DND-41 (cell line): Measurements from ENCODE around the gene LFNG.

Source experiments
- EZH2 ChIP-seq: IDR thresholded peaks from 3 replicates; pipeline ENCODE4 v1.6.1; 2012; ENCODE audit warnings: borderline replicate concordance, low read depth, mild to moderate bottlenecking, moderate library complexity, low read length, inconsistent platforms; ENCODE audit not compliant: severe bottlenecking
- TF ChIP-seq, protein P1 (sequence below): IDR thresholded peaks from 2 replicates; pipeline ENCODE4 v1.5.1; 2012; ENCODE audit warnings: borderline replicate concordance, low read length, moderate library complexity, mild to moderate bottlenecking; ENCODE audit not compliant: poor library complexity, severe bottlenecking; ENCODE audit errors: extremely low read depth

DNA sequence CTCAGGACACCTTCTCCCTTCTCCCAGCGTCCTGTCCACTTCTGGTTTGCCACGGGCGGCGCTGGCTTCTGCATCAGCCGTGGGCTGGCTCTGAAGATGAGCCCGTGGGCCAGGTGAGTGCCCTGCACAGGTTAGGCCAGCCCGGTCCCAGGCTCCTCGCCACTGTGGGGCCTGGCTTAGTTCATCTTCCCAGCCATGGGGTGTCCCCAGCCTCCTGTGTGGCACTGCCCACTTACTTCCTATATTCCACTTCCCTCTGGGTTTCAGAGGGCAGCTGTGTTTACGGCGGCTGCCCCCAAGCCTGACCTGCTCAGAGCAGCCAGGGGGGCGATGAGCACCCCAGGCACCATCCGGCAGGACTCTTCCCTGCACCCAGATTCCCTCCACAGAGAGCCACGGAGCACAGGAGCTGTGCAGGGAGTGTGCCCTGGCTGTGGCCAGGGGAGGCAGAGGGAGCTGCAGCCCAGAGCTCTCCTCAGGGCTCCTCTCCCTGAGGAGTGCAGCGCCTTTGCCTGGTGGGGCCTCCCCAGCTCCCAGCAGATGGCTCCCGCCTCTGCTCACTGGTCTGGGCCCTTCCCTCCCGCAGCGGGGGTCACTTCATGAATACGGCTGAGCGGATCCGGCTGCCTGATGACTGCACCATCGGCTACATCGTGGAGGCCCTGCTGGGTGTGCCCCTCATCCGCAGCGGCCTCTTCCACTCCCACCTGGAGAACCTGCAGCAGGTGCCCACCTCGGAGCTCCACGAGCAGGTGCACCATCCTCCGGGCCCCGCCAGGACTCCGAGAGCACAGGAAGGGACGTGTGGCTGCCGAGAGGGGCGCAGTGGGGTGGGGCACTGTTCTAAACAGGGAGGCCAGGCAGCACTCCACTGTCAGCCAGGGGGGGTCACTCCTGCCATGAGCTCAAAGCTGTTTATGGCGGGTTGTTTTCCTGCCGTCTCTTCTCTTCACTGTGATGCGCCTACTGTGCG, 6.4 kb downstream of the LFNG start:
- TF ChIP-seq, protein P1, sequence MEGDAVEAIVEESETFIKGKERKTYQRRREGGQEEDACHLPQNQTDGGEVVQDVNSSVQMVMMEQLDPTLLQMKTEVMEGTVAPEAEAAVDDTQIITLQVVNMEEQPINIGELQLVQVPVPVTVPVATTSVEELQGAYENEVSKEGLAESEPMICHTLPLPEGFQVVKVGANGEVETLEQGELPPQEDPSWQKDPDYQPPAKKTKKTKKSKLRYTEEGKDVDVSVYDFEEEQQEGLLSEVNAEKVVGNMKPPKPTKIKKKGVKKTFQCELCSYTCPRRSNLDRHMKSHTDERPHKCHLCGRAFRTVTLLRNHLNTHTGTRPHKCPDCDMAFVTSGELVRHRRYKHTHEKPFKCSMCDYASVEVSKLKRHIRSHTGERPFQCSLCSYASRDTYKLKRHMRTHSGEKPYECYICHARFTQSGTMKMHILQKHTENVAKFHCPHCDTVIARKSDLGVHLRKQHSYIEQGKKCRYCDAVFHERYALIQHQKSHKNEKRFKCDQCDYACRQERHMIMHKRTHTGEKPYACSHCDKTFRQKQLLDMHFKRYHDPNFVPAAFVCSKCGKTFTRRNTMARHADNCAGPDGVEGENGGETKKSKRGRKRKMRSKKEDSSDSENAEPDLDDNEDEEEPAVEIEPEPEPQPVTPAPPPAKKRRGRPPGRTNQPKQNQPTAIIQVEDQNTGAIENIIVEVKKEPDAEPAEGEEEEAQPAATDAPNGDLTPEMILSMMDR: no peak
- no peak for TF ChIP-seq EZH2
